ENCODE results near the gene S100A1.
"Not testable (repeated sequence)": the region's sequence is repeated elsewhere in the genome, so short reads cannot be mapped to it uniquely, and the experiment has no call there.

Gene S100A1

DNA sequence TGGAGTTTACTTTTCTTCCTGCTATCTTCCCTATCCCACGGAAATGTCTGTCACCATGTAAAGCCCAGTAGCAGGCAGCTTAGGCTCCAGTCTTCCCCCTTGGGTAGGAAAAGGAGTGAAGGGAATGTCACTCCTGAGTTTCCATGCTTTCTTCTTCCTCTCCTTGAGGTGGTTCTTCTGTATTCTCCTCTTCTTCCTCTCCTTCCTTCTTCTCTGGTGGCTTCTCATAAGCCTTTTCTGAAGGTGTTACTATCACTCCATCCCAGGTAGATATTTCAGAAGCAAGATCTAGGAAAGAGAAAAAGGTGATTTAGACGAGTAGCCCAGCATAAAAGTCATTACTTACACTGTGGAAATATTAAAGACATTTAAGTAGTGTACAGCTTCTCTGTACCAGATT, 34.0 kb downstream of the S100A1 start:
- TF ChIP-seq, protein P1, sequence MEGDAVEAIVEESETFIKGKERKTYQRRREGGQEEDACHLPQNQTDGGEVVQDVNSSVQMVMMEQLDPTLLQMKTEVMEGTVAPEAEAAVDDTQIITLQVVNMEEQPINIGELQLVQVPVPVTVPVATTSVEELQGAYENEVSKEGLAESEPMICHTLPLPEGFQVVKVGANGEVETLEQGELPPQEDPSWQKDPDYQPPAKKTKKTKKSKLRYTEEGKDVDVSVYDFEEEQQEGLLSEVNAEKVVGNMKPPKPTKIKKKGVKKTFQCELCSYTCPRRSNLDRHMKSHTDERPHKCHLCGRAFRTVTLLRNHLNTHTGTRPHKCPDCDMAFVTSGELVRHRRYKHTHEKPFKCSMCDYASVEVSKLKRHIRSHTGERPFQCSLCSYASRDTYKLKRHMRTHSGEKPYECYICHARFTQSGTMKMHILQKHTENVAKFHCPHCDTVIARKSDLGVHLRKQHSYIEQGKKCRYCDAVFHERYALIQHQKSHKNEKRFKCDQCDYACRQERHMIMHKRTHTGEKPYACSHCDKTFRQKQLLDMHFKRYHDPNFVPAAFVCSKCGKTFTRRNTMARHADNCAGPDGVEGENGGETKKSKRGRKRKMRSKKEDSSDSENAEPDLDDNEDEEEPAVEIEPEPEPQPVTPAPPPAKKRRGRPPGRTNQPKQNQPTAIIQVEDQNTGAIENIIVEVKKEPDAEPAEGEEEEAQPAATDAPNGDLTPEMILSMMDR (conservative IDR thresholded peaks at IDR 0.05; ENCODE audit: low read depth) = no peak

DNA sequence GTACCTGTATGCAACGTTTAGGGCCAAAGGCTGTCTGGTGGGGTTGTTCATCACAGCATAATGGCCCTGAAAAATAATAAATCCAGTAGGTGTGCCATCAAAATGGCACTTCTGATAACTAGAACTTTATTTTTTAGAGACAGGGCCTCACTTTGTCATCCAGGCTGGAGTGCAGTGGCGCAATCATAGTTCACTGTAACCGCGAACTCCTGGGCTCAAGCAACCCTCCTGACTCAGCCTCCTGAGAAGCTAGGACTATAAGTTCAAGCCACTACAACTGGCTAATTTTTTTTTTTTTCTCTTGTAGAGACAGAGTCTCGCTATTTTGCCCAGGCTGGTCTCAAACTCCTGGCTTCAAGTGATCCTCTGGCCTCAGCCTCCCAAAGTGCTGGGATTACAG, 35.0 kb downstream of the S100A1 start:
- TF ChIP-seq, protein P1 (conservative IDR thresholded peaks at IDR 0.05; ENCODE audit: low read depth) = no peak
- CTCF ChIA-PET = interaction anchor here (0.6 kb wide), 1 partner anchor 29 kb away, joined by 5 read pairs; the partner anchor contains the start of gene CHTOP
- H3K27ac ChIP-seq = no peak overlapping the region; the same call in 1 of the 2 replicates
- POLR2A ChIA-PET (ENCODE audit: low non-redundant PET) = no interaction called here
- no peak for DNase-seq (ENCODE audit: low spot score)

More for the DNA sequence above, 34.0 kb downstream of the S100A1 start:
- no peak overlapping the region for H3K27ac ChIP-seq
- ChIA-PET CTCF (no interaction called here), POLR2A (ENCODE audit: low non-redundant PET) (no interaction called here)
- no peak for DNase-seq (ENCODE audit: low spot score)

DNA sequence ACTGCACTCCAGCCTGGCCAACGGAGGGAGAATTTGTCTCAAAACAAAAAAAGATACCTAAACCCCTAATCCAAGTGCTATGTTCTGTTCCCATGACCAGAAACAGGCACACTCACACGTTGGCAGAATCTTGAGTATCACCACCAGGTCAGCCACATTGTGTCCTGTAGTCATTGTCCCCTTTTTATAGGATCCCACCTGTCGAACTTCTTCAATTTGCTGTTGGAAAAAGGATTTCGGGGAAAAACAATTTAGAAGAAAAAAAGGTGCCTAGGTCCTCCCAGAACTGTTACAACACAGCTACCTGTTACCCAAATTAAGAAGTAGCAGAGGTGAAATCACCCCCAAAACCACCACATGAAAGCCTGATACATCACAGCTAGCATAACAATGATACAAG, 39.2 kb downstream of the S100A1 start:
- CTCF ChIA-PET = interaction anchor here (0.7 kb wide), 1 partner anchor 306 kb away, joined by 4 read pairs; no protein-coding TSS in a partner anchor
- H3K27ac ChIP-seq = peak overlapping the region; percentile 50; the same call in 1 of the 2 replicates
- no peak for DNase-seq (ENCODE audit: low spot score)
- POLR2A ChIA-PET (ENCODE audit: low non-redundant PET) = interaction anchor here (0.6 kb wide), 1 partner anchor 114 kb away, joined by 6 read pairs; no protein-coding TSS in a partner anchor
- TF ChIP-seq, protein P1 (conservative IDR thresholded peaks at IDR 0.05; ENCODE audit: low read depth) = no peak

DNA sequence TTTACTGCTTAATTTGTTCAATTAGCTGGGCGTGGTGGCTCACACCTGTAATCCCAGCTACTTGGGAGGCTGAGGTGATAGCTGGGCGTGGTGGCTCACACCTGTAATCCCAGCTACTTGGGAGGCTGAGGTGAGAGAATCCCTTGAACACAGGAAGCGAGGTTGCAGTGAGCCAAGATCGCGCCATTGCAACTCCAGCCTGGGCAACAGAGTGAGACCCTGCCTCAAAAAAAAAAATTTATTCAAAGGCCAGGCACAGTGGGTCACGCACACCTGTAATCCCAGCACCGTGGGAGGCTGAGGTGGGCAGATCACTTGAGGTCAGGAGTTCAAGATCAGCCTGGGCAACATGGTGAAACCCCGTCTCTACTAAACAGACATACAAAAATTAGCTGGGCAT, 40.4 kb downstream of the S100A1 start:
- DNase-seq (ENCODE audit: low spot score); POLR2A ChIA-PET (ENCODE audit: low non-redundant PET); CTCF ChIA-PET: not testable (repeated sequence)
- peak overlapping the region; percentile 33 for H3K27ac ChIP-seq

DNA sequence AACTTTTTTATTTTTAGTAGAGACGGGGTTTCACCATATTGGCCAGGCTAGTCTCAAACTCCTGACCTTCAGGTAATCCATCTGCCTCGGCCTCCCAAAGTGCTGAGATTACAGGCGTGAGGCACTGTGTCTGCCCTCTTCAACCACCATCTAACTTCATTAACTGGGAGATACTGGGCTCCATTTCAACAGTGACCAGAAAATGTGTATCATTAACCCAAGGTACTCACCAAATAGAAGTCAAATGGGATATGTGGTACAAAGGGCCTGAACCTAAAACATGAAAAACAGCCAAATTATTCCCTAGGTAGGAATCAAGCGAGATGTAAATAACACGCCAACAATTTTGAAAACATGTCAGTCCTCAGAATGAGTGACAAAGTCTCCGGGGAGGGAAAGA, 41.4 kb downstream of the S100A1 start:
- DNase-seq (ENCODE audit: low spot score) = no peak
- ChIA-PET CTCF (no interaction called here), POLR2A (ENCODE audit: low non-redundant PET) (no interaction called here)
- TF ChIP-seq, protein P1 (conservative IDR thresholded peaks at IDR 0.05; ENCODE audit: low read depth) = no peak
- H3K27ac ChIP-seq = no peak overlapping the region

DNA sequence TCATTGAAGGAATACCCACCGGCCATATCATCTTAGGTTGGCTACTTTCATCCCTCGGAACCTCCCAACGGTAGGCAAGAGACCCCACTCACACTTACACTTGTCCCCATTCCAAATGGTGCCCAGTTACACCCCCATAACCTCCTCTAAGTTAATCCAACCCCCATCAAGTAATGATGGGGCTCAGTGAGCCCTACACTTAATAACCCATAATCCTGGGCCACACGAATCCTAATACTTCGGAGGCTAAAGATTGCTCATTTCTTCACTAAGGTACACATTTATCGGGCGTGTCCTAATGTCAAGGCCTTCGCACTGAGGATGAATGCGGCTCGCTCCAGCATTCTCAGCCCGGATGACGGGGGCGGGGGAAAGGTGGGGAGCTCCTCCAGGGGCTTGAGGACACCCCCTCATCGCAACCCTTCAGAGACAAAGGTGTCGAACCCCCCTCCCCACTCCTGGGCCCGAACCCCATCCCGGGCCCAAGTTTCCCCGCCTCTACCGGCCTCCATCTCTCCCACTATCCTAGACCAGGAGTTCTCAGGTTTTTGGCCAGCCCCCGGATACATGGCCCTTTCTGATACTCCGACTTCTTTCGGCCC, 42.1 kb downstream of the S100A1 start:
- POLR2A ChIA-PET (ENCODE audit: low non-redundant PET) = no interaction called here

More for the DNA sequence above, 42.1 kb downstream of the S100A1 start:
- CTCF ChIA-PET = no interaction called here
- DNase-seq (ENCODE audit: low spot score) = no peak
- TF ChIP-seq, protein P1 (conservative IDR thresholded peaks at IDR 0.05; ENCODE audit: low read depth) = no peak
- H3K27ac ChIP-seq = peak overlapping the region; percentile 75
